Measurements from ENCODE around the gene COL5A1.

DNA sequence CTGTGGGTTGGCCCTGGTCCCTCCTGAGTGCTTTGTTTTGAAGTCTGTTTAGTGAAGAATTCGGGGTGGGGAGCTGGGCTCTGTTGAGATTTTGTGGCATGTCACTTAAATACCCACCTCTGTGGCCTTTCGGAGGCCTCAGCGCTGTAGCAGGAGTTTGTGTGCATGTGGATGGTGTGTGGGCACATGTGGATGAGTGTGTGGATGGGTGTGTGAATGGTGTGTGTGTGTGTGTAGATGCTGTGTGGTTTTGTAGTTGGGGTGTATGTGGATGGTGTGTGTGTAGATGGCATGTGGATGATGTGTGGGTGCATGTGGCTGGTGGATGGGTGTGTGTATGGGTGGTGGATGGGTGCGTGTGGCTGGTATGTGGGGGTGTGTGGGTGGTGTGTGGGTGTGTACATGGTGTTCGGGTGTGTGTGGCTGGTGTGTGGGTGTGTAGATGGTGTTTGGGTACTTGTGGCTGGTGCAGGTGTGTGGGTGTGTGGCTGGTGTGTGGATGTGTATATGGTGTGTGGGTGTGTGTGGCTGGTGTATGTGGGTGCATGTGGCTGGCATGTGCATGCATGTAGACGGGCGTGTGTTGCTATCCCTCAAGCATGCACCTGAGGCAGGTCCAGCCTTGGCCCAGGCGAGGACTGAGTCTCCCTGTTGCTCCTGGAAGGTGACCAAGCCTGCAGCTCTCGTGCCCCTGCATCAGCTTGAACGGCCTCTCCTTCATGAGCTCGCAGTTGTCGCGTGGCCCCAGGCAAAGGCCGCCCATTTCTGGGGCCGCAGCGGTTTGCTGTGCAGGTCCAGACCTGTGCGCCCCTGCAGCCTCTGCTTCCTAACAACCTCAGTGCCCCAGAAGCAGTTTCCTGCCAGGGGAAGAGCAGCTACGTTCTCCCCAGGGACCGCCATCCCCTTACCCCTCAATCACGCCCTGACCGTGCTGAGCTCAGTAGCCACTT lies 185.0 kb downstream of the COL5A1 start:
- TF ChIP-seq, protein P1, sequence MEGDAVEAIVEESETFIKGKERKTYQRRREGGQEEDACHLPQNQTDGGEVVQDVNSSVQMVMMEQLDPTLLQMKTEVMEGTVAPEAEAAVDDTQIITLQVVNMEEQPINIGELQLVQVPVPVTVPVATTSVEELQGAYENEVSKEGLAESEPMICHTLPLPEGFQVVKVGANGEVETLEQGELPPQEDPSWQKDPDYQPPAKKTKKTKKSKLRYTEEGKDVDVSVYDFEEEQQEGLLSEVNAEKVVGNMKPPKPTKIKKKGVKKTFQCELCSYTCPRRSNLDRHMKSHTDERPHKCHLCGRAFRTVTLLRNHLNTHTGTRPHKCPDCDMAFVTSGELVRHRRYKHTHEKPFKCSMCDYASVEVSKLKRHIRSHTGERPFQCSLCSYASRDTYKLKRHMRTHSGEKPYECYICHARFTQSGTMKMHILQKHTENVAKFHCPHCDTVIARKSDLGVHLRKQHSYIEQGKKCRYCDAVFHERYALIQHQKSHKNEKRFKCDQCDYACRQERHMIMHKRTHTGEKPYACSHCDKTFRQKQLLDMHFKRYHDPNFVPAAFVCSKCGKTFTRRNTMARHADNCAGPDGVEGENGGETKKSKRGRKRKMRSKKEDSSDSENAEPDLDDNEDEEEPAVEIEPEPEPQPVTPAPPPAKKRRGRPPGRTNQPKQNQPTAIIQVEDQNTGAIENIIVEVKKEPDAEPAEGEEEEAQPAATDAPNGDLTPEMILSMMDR (IDR thresholded peaks at IDR 0.05) = no peak
- TF ChIP-seq POLR2A (IDR thresholded peaks at IDR 0.05) = no peak

Measured in heart left ventricle (tissue), 13 donors.